Smooth muscle cell (in vitro differentiated cells): ENCODE data around the gene CDC42SE2. TPM values are rescaled to one million over a fixed set of nuclear protein-coding genes. Genes with fewer than 3 reads are reported as not detected.

Source experiments
- DNase-seq: peaks from one replicate; lab custom pipeline; 2025; ENCODE audit not compliant: unreplicated experiment; lab: John Stamatoyannopoulos, UW
- H2AFZ ChIP-seq: fragments of 200-600 bp; sonication (generic); 2 replicates; pipeline ENCODE4 v1.6.0; 2016; ENCODE audit warnings: antibody characterized with exemption, low read depth, mild to moderate bottlenecking
- H3F3A ChIP-seq: fragments of 200-600 bp; sonication (generic); 2 replicates; pipeline ENCODE4 v1.6.0; 2017; ENCODE audit warnings: antibody characterized with exemption, low read depth
- H3K27ac ChIP-seq: fragments of 200-600 bp; sonication (generic); 2 replicates; pipeline ENCODE4 v1.5.1; 2016; ENCODE audit warnings: low read depth, mild to moderate bottlenecking
- H3K27me3 ChIP-seq: fragments of 200-600 bp; sonication (generic); 2 replicates; pipeline ENCODE4 v1.6.1; 2016; ENCODE audit warnings: low read depth, mild to moderate bottlenecking
- H3K36me3 ChIP-seq: fragments of 200-600 bp; sonication (generic); 2 replicates; pipeline ENCODE4 v1.5.1; 2016; ENCODE audit warnings: low read depth
- H3K4me1 ChIP-seq: fragments of 200-600 bp; sonication (generic); 2 replicates; pipeline ENCODE4 v1.5.1; 2016; ENCODE audit warnings: low read depth
- H3K4me2 ChIP-seq: fragments of 200-600 bp; sonication (generic); 2 replicates; pipeline ENCODE4 v1.6.0; 2016; ENCODE audit warnings: mild to moderate bottlenecking
- H3K4me3 ChIP-seq: fragments of 200-600 bp; sonication (generic); 2 replicates; pipeline ENCODE4 v1.5.1; 2016; ENCODE audit warnings: mild to moderate bottlenecking
- H3K79me2 ChIP-seq: fragments of 200-600 bp; sonication (generic); 2 replicates; pipeline ENCODE4 v1.6.0; 2016; ENCODE audit warnings: low read depth, mild to moderate bottlenecking
- H3K9ac ChIP-seq: fragments of 200-600 bp; sonication (generic); 2 replicates; pipeline ENCODE4 v1.6.0; 2016; ENCODE audit warnings: low read depth
- H3K9me3 ChIP-seq: fragments of 200-600 bp; sonication (generic); replicated peaks from 2 replicates; pipeline ENCODE4 v1.5.1; 2016; ENCODE audit warnings: low read depth
- H4K20me1 ChIP-seq: fragments of 200-600 bp; sonication (generic); 2 replicates; pipeline ENCODE4 v1.6.0; 2016; ENCODE audit warnings: low read depth
- CTCF ChIP-seq: fragments of 200-600 bp; sonication (generic); IDR thresholded peaks from 2 replicates; pipeline ENCODE4 v1.5.1; 2017; ENCODE audit warnings: borderline replicate concordance, mild to moderate bottlenecking, antibody characterized with exemption; ENCODE audit not compliant: insufficient read depth, poor library complexity, severe bottlenecking
- WGBS: methylation state at CpG from one replicate; pipeline ENCODE4 v1.1.7; 2016; ENCODE audit warnings: low lambda C conversion rate; 5-methylcytosine and 5-hydroxymethylcytosine counted together
- polyA plus RNA-seq: library from polyadenylated mRNA; unstranded; fragments of >200 nt; fragmentation: Nextera tagmentation; extraction: Ambion mirVana; gene quantifications from 2 replicates; pipeline ENCODE4 v1.2.1, GENCODE V29; 2016
- total RNA-seq: library from RNA; depleted of rRNA; stranded (reverse); fragments of >200 nt; gene quantifications from 2 replicates; pipeline ENCODE4 v1.2.3, GENCODE V29; 2014

CDC42SE2 gene
- total and polyA plus RNA-seq, 2 experiments from 2014 or later: 12.6 to 24.0 TPM

- Histone ChIP-seq H3K27ac (no peak overlapping the region), H3K9me3 (no peaks in the 10 kb centered on the region), H3K79me2 (peaks cover 3% of the 10 kb centered on the region), H4K20me1 (no peaks in the 10 kb centered on the region), H3K36me3 (no peaks in the 10 kb centered on the region), H3K4me2 (no peak overlapping the region), H2AFZ (no peak overlapping the region), H3K27me3 (no peaks in the 10 kb centered on the region), H3K4me3 (no peak overlapping the region), H3F3A (no peaks in the 10 kb centered on the region), H3K4me1 (no peaks in the 10 kb centered on the region), H3K9ac (no peak overlapping the region)
- WGBS: 88% methylated on average over 4 of the region's 4 CpGs
- no peak for TF ChIP-seq CTCF
- DNase-seq: no peak
These were observed 103.5 kb downstream of the CDC42SE2 start for GRCh38 chr5:131367219-131367860.

DNA sequence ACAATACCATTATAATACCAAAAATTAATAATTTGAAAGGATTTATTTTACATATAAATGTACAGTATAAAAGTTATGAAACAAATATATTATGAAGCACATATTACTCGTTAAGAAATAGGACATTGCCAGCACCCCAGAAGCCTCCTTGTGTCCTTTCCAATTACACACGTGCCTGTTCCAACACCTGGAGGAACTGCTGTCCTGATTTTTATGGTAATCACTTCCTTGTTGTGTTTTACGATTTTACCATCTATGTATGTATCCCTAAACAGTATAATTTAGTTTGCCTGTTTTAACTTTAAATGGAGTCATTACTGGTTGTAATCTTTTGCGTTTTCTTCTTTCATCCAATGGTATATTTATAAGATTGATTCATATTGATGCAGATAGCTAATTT, 105.0 kb downstream of the CDC42SE2 start:
- peaks cover 3% of the 10 kb centered on the region for H3K79me2 ChIP-seq
- H3K4me3 ChIP-seq: no peak overlapping the region
- no peak for TF ChIP-seq CTCF
- H2AFZ ChIP-seq: no peak overlapping the region
- H4K20me1 ChIP-seq: no peaks in the 10 kb centered on the region
- H3K27me3 ChIP-seq: no peaks in the 10 kb centered on the region
- H3K9me3 ChIP-seq: no peaks in the 10 kb centered on the region
- H3K9ac ChIP-seq: no peak overlapping the region
- no peak overlapping the region for H3K27ac ChIP-seq
- H3K36me3 ChIP-seq: no peaks in the 10 kb centered on the region
- no peak overlapping the region for H3K4me2 ChIP-seq
- no peak for DNase-seq
- no peaks in the 10 kb centered on the region for H3F3A ChIP-seq
- no peaks in the 10 kb centered on the region for H3K4me1 ChIP-seq
- WGBS: 97% methylated on average over 4 of the region's 4 CpGs

- no peak overlapping the region for H3K9ac ChIP-seq
- H3K36me3 ChIP-seq: no peaks in the 10 kb centered on the region
- H3K27me3 ChIP-seq: no peaks in the 10 kb centered on the region
- no peak for DNase-seq
- no peak for TF ChIP-seq CTCF
- no peaks in the 10 kb centered on the region for H4K20me1 ChIP-seq
- H3K4me3 ChIP-seq: no peak overlapping the region
- no peak overlapping the region for H3K27ac ChIP-seq
- no peaks in the 10 kb centered on the region for H3K9me3 ChIP-seq
- H3F3A ChIP-seq: no peaks in the 10 kb centered on the region
- H3K4me2 ChIP-seq: no peak overlapping the region
- H3K79me2 ChIP-seq: peaks cover 3% of the 10 kb centered on the region
- no peaks in the 10 kb centered on the region for H3K4me1 ChIP-seq
- no peak overlapping the region for H2AFZ ChIP-seq
- 87% methylated on average over 1 of the region's 1 CpG for WGBS
These were observed 105.7 kb downstream of the CDC42SE2 start for GRCh38 chr5:131369558-131369957.

- Histone ChIP-seq H3K36me3 (no peaks in the 10 kb centered on the region), H2AFZ (no peak overlapping the region), H3K9me3 (no peaks in the 10 kb centered on the region), H3K27ac (no peak overlapping the region), H3F3A (no peaks in the 10 kb centered on the region), H3K4me3 (no peak overlapping the region), H4K20me1 (no peaks in the 10 kb centered on the region), H3K4me2 (no peak overlapping the region), H3K4me1 (no peaks in the 10 kb centered on the region), H3K79me2 (peaks cover 13% of the 10 kb centered on the region), H3K9ac (no peak overlapping the region), H3K27me3 (no peaks in the 10 kb centered on the region)
- no peak for TF ChIP-seq CTCF
- WGBS: 94% methylated on average over 2 of the region's 2 CpGs
- DNase-seq: no peak
These were observed 108.0 kb downstream of the CDC42SE2 start for GRCh38 chr5:131371835-131372234.
